Measurements from ENCODE around the gene TRRAP.
"Not testable (repeated sequence)": the region's sequence is repeated elsewhere in the genome, so short reads cannot be mapped to it uniquely, and the experiment has no call there.

TRRAP gene

DNA sequence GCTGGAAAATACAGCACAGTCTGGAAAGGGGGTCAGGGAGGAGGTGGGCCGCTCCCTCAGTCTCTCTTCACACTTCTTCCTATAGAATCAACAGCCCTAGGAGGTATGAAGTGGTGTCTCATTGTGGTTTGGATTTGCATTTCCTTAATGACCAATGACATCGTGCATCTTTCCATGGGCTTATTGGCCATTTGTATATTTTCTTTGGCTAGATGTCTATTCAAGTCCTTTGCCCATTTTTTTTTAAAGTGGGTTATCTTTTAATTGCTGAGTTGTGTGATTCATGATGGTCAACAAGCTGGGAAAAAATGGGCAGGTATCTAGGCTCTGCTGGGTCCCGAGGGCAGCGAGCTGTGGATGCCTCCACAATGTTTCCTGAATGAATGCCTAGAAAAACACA lies 37.6 kb upstream of the TRRAP start:
- H3K23ac ChIP-seq (ENCODE audit: low read length in 2 of 2), result no peak overlapping the region
- peaks cover 9 to 16% of the 10 kb centered on the region in 2 experiments for H3K27me3 ChIP-seq (ENCODE audit: control insufficient read depth in 1 of 2, insufficient read depth in 1 of 2, low read length in 2 of 2)
- no peaks in the 10 kb centered on the region for H3K9me3 ChIP-seq (ENCODE audit: control insufficient read depth, low read length)
- H4K8ac ChIP-seq (ENCODE audit: low read length), result no peak overlapping the region
- 66% methylated on average over 3 of the region's 4 CpGs for WGBS
- peaks cover 8% of the 10 kb centered on the region for H3K4me1 ChIP-seq (ENCODE audit: control insufficient read depth, insufficient read depth, low read depth, low read length)
- no peak overlapping the region for H2BK12ac ChIP-seq (ENCODE audit: low read length in 2 of 2)
- H2BK5ac ChIP-seq (ENCODE audit: low read depth, low read length, poor library complexity, severe bottlenecking), result no peak overlapping the region
- no peak for DNase-seq
- no peak overlapping the region for H3K14ac ChIP-seq (ENCODE audit: low read length in 2 of 2)
- no peak overlapping the region for H3K4me3 ChIP-seq (ENCODE audit: insufficient read depth in 1 of 2, low read depth in 1 of 2, low read length in 2 of 2)
- H2AFZ ChIP-seq (ENCODE audit: low read depth, low read length), result no peak overlapping the region
- no peaks in the 10 kb centered on the region for H3K79me1 ChIP-seq (replicated peaks; ENCODE audit: low read length, poor library complexity, severe bottlenecking)
- no peak overlapping the region for H2BK120ac ChIP-seq (ENCODE audit: low read depth, low read length)
- no peak overlapping the region for H2BK15ac ChIP-seq (ENCODE audit: low read depth, poor library complexity, severe bottlenecking)
- H3K4ac ChIP-seq (ENCODE audit: low read depth in 1 of 2, low read length in 2 of 2), result no peak overlapping the region
- H3K4me2 ChIP-seq (ENCODE audit: low read length, poor library complexity, severe bottlenecking), result no peak overlapping the region
- H2AK5ac ChIP-seq (ENCODE audit: low read length, severe bottlenecking), result no peak overlapping the region
- no peak overlapping the region for H3K27ac ChIP-seq (ENCODE audit: low read length, poor library complexity, severe bottlenecking)
- no peak overlapping the region for H3K9ac ChIP-seq (ENCODE audit: low read length)
- H3K36me3 ChIP-seq (ENCODE audit: control insufficient read depth in 1 of 2, insufficient read depth in 2 of 2, low read depth in 1 of 2, low read length in 2 of 2), result no peaks in the 10 kb centered on the region
- H3K18ac ChIP-seq (ENCODE audit: low read depth in 1 of 2, low read length in 2 of 2), result no peak overlapping the region
- no peak overlapping the region for H4K91ac ChIP-seq (ENCODE audit: low read length)

DNA sequence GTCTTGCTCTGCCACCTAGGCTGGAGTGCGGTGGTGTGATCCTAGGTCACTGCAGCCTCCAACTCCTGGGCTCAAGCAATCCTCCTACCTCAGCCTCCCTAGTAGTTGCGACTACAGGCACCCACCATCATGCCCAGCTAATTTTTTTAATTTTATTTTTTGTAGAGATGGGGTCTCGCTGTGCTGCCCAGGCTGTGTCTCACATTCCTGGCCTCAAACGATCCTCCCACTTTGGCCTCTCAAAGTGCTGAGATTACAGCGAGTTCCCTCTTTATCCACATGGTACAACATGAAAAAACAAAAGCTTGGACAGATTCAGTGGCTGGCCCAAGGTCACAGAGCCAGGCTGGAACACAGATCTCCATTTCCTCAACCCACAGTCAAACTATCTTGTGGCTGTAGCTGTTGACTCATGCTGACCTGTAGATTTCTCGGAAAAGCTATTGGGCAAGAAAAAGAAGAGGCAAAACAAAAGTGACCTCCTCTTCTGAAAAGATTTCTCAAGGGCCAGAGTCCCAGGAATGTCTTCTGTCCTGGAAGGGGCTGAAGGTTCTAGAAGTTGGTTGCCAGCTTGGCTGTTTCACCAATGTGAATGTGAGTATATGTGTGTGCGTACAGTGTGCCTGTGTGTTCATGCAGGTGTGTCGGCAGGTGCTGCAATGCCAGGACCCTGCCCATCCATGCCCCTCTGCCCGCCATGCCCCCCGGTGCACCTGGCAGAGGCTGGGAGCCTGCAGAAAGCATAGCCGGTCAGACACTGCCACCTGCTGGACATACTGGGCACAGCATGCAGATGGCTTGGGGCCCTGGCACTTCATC lies 36.9 kb upstream of the TRRAP start:
- Histone ChIP-seq H2AFZ (ENCODE audit: low read depth, low read length) (no peak overlapping the region), H3K36me3 (ENCODE audit: control insufficient read depth in 1 of 2, insufficient read depth in 2 of 2, low read depth in 1 of 2, low read length in 2 of 2) (no peaks in the 10 kb centered on the region), H3K4me1 (ENCODE audit: control insufficient read depth, insufficient read depth, low read depth, low read length) (peaks cover 8% of the 10 kb centered on the region), H2BK12ac (ENCODE audit: low read length in 2 of 2) (no peak overlapping the region), H4K91ac (ENCODE audit: low read length) (no peak overlapping the region), H2BK5ac (ENCODE audit: low read depth, low read length, poor library complexity, severe bottlenecking) (no peak overlapping the region), H2BK120ac (ENCODE audit: low read depth, low read length) (no peak overlapping the region), H3K4ac (ENCODE audit: low read depth in 1 of 2, low read length in 2 of 2) (no peak overlapping the region), H4K8ac (ENCODE audit: low read length) (peak overlapping the region; percentile 49), H3K4me3 (ENCODE audit: insufficient read depth in 1 of 2, low read depth in 1 of 2, low read length in 2 of 2) (peak overlapping the region in 1 of 2 experiments; percentile 26), H3K23ac (ENCODE audit: low read length in 2 of 2) (no peak overlapping the region), H3K27me3 (ENCODE audit: control insufficient read depth in 1 of 2, insufficient read depth in 1 of 2, low read length in 2 of 2) (peaks cover 9 to 12% of the 10 kb centered on the region in 2 experiments), H3K9me3 (ENCODE audit: control insufficient read depth, low read length) (no peaks in the 10 kb centered on the region), H3K18ac (ENCODE audit: low read depth in 1 of 2, low read length in 2 of 2) (peak overlapping the region in 1 of 2 experiments; percentile 17), H3K79me1 (replicated peaks; ENCODE audit: low read length, poor library complexity, severe bottlenecking) (no peaks in the 10 kb centered on the region), H3K27ac (ENCODE audit: low read length, poor library complexity, severe bottlenecking) (no peak overlapping the region), H3K4me2 (ENCODE audit: low read length, poor library complexity, severe bottlenecking) (no peak overlapping the region), H2BK15ac (ENCODE audit: low read depth, poor library complexity, severe bottlenecking) (no peak overlapping the region), H2AK5ac (ENCODE audit: low read length, severe bottlenecking) (no peak overlapping the region), H3K9ac (ENCODE audit: low read length) (peak overlapping the region; percentile 32), H3K14ac (ENCODE audit: low read length in 2 of 2) (no peak overlapping the region)
- DNase-seq, result peak; percentile 93
- 42% methylated on average over 10 of the region's 11 CpGs for WGBS

DNA sequence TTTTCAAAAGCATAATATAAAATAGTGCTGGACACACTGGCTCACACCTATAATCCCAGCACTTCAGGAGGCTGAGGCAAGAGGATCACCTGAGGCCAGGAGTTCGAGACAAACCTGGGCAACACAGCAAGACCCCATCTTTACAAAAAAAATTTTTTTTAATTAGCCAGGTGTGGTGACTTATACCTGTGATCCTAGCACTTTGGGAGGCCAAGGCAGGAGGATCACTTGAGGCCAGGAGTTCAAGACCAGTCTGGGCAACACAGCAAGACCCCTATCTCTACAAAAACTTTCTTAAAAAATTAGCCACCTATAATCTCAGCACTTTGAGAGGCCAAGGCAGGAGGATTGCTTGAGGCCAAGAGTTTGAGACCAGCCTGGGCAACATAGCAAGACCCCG lies 35.8 kb upstream of the TRRAP start:
- not testable (repeated sequence) for H3K79me1 ChIP-seq (replicated peaks; ENCODE audit: low read length, poor library complexity, severe bottlenecking); H3K4me2 ChIP-seq (ENCODE audit: low read length, poor library complexity, severe bottlenecking); H3K27ac ChIP-seq (ENCODE audit: low read length, poor library complexity, severe bottlenecking); H3K9me3 ChIP-seq (ENCODE audit: control insufficient read depth, low read length); H4K8ac ChIP-seq (ENCODE audit: low read length); H3K36me3 ChIP-seq (ENCODE audit: control insufficient read depth in 1 of 2, insufficient read depth in 2 of 2, low read depth in 1 of 2, low read length in 2 of 2); H4K91ac ChIP-seq (ENCODE audit: low read length); H3K9ac ChIP-seq (ENCODE audit: low read length); H2BK5ac ChIP-seq (ENCODE audit: low read depth, low read length, poor library complexity, severe bottlenecking); H3K4me1 ChIP-seq (ENCODE audit: control insufficient read depth, insufficient read depth, low read depth, low read length); H3K18ac ChIP-seq (ENCODE audit: low read depth in 1 of 2, low read length in 2 of 2); DNase-seq; H2AFZ ChIP-seq (ENCODE audit: low read depth, low read length); H3K14ac ChIP-seq (ENCODE audit: low read length in 2 of 2); H2AK5ac ChIP-seq (ENCODE audit: low read length, severe bottlenecking); H2BK12ac ChIP-seq (ENCODE audit: low read length in 2 of 2); H3K27me3 ChIP-seq (ENCODE audit: control insufficient read depth in 1 of 2, insufficient read depth in 1 of 2, low read length in 2 of 2); H2BK120ac ChIP-seq (ENCODE audit: low read depth, low read length); H3K4me3 ChIP-seq (ENCODE audit: insufficient read depth in 1 of 2, low read depth in 1 of 2, low read length in 2 of 2); H2BK15ac ChIP-seq (ENCODE audit: low read depth, poor library complexity, severe bottlenecking); H3K23ac ChIP-seq (ENCODE audit: low read length in 2 of 2); H3K4ac ChIP-seq (ENCODE audit: low read depth in 1 of 2, low read length in 2 of 2)
- 54% methylated on average over 2 of the region's 2 CpGs for WGBS

DNA sequence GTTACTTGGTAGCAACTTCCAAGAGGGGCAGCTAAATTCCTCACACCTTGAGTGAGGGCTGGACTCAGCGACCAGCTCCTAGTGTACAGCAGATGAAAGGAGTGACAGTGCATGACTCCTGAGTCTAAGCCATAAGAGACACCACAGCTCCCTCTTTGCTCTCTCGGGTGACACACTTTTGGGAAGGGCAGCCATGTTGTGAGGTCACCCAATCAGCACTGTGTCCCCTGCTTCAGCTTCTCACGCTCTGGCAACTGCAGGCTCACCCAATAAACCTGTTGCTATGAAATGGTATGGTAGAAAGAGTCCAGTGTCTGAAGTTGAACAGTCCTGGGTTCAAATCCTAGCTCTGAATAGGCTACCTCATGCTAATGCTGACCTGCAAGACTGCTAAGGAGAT lies 29.4 kb upstream of the TRRAP start:
- H3K9me3 ChIP-seq (ENCODE audit: control insufficient read depth, low read length), result peaks cover 14% of the 10 kb centered on the region

More for the DNA sequence above, 29.4 kb upstream of the TRRAP start:
- no peak overlapping the region for H2AFZ ChIP-seq (ENCODE audit: low read depth, low read length)
- WGBS, result 84% methylated on average over 3 of the region's 3 CpGs
- no peak overlapping the region for H3K4me3 ChIP-seq (ENCODE audit: insufficient read depth in 1 of 2, low read depth in 1 of 2, low read length in 2 of 2)
- peaks cover 9% of the 10 kb centered on the region for H3K4me1 ChIP-seq (ENCODE audit: control insufficient read depth, insufficient read depth, low read depth, low read length)
- H3K9ac ChIP-seq (ENCODE audit: low read length), result no peak overlapping the region
- no peak overlapping the region for H2BK5ac ChIP-seq (ENCODE audit: low read depth, low read length, poor library complexity, severe bottlenecking)
- peaks cover 2 to 3% of the 10 kb centered on the region in 2 experiments for H3K27me3 ChIP-seq (ENCODE audit: control insufficient read depth in 1 of 2, insufficient read depth in 1 of 2, low read length in 2 of 2)
- no peak overlapping the region for H3K4me2 ChIP-seq (ENCODE audit: low read length, poor library complexity, severe bottlenecking)
- H3K18ac ChIP-seq (ENCODE audit: low read depth in 1 of 2, low read length in 2 of 2), result no peak overlapping the region
- DNase-seq, result no peak
- H3K4ac ChIP-seq (ENCODE audit: low read depth in 1 of 2, low read length in 2 of 2), result no peak overlapping the region
- no peak overlapping the region for H3K14ac ChIP-seq (ENCODE audit: low read length in 2 of 2)
- no peak overlapping the region for H4K91ac ChIP-seq (ENCODE audit: low read length)
- no peak overlapping the region for H4K8ac ChIP-seq (ENCODE audit: low read length)
- H2BK12ac ChIP-seq (ENCODE audit: low read length in 2 of 2), result no peak overlapping the region
- H3K23ac ChIP-seq (ENCODE audit: low read length in 2 of 2), result no peak overlapping the region
- no peak overlapping the region for H3K27ac ChIP-seq (ENCODE audit: low read length, poor library complexity, severe bottlenecking)
- no peak overlapping the region for H2BK120ac ChIP-seq (ENCODE audit: low read depth, low read length)
- no peaks in the 10 kb centered on the region for H3K36me3 ChIP-seq (ENCODE audit: control insufficient read depth in 1 of 2, insufficient read depth in 2 of 2, low read depth in 1 of 2, low read length in 2 of 2)
- no peaks in the 10 kb centered on the region for H3K79me1 ChIP-seq (replicated peaks; ENCODE audit: low read length, poor library complexity, severe bottlenecking)
- peak overlapping the region; percentile 37 for H2BK15ac ChIP-seq (ENCODE audit: low read depth, poor library complexity, severe bottlenecking)
- no peak overlapping the region for H2AK5ac ChIP-seq (ENCODE audit: low read length, severe bottlenecking)
